ENCODE results near the gene PTCD2.

DNA sequence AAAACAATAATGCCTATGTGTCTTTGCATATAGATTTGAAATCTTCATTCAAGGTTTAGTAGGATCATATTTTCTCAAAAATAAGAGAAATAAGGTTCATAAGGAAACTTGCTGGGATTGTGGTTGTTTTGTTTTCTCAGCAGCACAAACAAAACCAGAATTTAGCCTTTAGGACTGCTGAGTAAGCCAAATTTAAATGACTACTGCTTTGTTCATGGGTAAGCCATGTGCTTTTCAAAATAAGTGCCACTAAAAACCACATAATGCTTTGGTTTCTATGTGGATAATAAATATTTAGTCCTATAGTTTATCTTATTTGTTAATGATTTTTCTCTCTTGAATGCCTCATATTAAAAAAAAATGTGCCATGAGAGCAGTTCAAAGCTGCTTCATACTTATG, 38.8 kb downstream of the PTCD2 start:
- TF ChIP-seq, protein P1, sequence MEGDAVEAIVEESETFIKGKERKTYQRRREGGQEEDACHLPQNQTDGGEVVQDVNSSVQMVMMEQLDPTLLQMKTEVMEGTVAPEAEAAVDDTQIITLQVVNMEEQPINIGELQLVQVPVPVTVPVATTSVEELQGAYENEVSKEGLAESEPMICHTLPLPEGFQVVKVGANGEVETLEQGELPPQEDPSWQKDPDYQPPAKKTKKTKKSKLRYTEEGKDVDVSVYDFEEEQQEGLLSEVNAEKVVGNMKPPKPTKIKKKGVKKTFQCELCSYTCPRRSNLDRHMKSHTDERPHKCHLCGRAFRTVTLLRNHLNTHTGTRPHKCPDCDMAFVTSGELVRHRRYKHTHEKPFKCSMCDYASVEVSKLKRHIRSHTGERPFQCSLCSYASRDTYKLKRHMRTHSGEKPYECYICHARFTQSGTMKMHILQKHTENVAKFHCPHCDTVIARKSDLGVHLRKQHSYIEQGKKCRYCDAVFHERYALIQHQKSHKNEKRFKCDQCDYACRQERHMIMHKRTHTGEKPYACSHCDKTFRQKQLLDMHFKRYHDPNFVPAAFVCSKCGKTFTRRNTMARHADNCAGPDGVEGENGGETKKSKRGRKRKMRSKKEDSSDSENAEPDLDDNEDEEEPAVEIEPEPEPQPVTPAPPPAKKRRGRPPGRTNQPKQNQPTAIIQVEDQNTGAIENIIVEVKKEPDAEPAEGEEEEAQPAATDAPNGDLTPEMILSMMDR (IDR thresholded peaks at IDR 0.05 in 2 of 3, conservative IDR thresholded peaks at IDR 0.05 in 1 of 3; ENCODE audit: borderline replicate concordance in 1 of 3, insufficient read depth in 1 of 3, low read depth in 2 of 3, low read length in 2 of 3): no peak
- TF ChIP-seq RAD21 (IDR thresholded peaks at IDR 0.05; ENCODE audit: low read depth): no peak
- TF ChIP-seq, protein P2, sequence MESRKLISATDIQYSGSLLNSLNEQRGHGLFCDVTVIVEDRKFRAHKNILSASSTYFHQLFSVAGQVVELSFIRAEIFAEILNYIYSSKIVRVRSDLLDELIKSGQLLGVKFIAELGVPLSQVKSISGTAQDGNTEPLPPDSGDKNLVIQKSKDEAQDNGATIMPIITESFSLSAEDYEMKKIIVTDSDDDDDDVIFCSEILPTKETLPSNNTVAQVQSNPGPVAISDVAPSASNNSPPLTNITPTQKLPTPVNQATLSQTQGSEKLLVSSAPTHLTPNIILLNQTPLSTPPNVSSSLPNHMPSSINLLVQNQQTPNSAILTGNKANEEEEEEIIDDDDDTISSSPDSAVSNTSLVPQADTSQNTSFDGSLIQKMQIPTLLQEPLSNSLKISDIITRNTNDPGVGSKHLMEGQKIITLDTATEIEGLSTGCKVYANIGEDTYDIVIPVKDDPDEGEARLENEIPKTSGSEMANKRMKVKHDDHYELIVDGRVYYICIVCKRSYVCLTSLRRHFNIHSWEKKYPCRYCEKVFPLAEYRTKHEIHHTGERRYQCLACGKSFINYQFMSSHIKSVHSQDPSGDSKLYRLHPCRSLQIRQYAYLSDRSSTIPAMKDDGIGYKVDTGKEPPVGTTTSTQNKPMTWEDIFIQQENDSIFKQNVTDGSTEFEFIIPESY (IDR thresholded peaks at IDR 0.05; ENCODE audit: extremely low read depth, insufficient replicate concordance, low read length): no peak
- TF ChIP-seq POLR2A (IDR thresholded peaks at IDR 0.05; ENCODE audit: borderline replicate concordance, extremely low read depth, insufficient read depth, insufficient read length): no peak
- no peak for TF ChIP-seq ZFX (IDR thresholded peaks at IDR 0.05)
- no peak for TF ChIP-seq SIN3A (IDR thresholded peaks at IDR 0.05; ENCODE audit: low read depth)
- TF ChIP-seq POLR2AphosphoS5 (IDR thresholded peaks at IDR 0.05; ENCODE audit: low read depth, low read length): no peak
- no peak for TF ChIP-seq CEBPB (IDR thresholded peaks at IDR 0.05; ENCODE audit: low read depth)
- TF ChIP-seq EGR1 (IDR thresholded peaks at IDR 0.05; ENCODE audit: low read depth): no peak
- TF ChIP-seq ELF1 (IDR thresholded peaks at IDR 0.05; ENCODE audit: borderline replicate concordance, low read depth): no peak
- no peak for TF ChIP-seq JUND (IDR thresholded peaks at IDR 0.05)
- no peak for TF ChIP-seq TCF7L2 (IDR thresholded peaks at IDR 0.05; ENCODE audit: borderline replicate concordance, extremely low read depth, insufficient read depth, insufficient read length)
- TF ChIP-seq SP1 (IDR thresholded peaks at IDR 0.05; ENCODE audit: low read depth): no peak
- TF ChIP-seq YY1 (IDR thresholded peaks at IDR 0.05; ENCODE audit: extremely low read depth, insufficient replicate concordance, low read depth, low read length): no peak

Measured in HCT116 (cell line).